NCI-H146 treated with DMSO at 0.1 percent for 48 hours (cell line): ENCODE results near the gene PRLR.
"Not testable (repeated sequence)": the region's sequence is repeated elsewhere in the genome, so short reads cannot be mapped to it uniquely, and the experiment has no call there.

Source experiments
- DNase-seq: peaks from one replicate; lab custom pipeline; 2025; ENCODE audit not compliant: unreplicated experiment; lab: John Stamatoyannopoulos, UW

PRLR gene

GRCh38 chr5:35045280-35045679 is 185.0 kb downstream of the PRLR start:
- no peak for DNase-seq

- no peak for DNase-seq
These were observed 185.6 kb downstream of the PRLR start for GRCh38 chr5:35044649-35045048.

- no peak for DNase-seq
These were observed 187.5 kb downstream of the PRLR start for GRCh38 chr5:35042781-35043180.

DNA sequence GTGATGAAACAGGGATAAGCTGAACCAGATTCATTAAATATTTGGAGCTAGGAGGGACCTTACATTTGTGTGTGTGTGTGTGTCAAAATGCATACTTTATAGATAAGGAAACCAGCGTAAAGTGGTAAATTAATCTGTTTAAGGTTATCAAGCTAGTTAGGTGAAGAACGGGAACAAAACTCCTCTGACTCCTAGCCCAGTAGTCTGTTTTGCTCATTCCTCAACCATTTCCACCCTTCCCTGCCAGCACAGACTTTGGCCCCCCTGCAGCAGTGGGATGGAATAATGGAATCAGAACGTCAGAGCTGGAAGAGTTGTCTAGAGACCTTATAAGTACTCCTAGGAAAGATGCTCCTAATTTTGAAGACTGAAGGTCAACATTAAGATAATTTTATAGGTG is 189.0 kb downstream of the PRLR start:
- DNase-seq: no peak

DNA sequence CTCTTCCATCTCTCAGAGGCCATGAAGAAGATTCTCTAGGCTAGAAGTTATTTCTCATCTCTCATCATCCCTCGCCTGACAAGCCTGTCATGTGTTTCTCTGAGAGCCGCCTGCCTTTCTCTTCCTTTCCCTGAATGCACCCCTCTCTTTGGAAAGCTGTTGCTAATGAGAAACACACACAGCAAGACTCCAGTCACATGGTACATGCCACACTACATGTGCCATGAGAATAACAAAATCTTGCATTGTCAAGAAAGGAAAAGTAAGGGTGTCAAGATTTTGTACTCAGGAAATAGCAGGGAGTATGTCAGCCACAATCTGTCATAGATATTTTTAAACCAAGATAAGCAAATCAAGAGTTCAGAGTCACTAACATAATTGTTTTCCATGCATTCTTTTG is 191.4 kb downstream of the PRLR start:
- DNase-seq: no peak

- no peak for DNase-seq
These were observed 193.8 kb downstream of the PRLR start for GRCh38 chr5:35036536-35036935.

- DNase-seq: not testable (repeated sequence)
These were observed 194.4 kb downstream of the PRLR start for GRCh38 chr5:35035929-35036328.

GRCh38 chr5:35035271-35035670 is 195.0 kb downstream of the PRLR start:
- no peak for DNase-seq

DNA sequence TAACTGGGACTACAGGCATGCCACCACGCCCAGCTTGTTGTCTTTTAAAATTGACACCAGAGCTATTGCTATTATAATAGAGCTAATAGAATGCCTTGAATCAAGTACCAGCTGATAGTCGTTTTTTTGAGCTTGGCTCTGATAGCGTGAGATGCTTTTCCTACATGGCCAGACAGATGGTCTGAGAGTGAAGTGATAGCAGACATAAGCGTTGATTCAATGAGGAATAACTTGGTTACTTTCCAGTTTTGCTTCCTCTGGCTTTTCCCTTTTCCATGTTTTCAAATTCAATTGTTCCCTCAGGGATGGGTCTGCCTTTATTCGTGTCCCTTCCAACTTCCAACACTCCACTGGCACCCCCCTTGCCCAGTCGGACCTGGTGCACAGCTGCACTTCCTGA is 197.9 kb downstream of the PRLR start:
- no peak for DNase-seq

DNA sequence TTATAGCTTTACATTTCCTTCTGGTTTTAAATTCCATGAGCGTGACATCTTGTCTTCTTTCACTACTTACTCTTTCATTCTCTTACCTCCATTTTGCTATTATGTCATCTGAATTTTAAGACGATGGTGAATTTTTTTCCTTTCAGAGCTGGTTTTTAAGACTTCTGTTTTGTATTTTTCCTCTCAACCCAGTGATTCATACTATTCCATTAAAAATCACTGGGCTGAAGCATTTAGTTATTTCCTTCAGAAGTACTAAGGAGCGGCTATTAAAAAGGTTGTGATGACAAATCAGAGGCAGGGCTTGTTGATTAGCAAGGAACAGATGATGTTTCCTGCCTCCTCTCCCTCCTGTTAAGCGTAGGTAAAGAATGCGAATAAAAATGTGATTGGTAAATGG is 199.0 kb downstream of the PRLR start:
- DNase-seq: no peak

DNA sequence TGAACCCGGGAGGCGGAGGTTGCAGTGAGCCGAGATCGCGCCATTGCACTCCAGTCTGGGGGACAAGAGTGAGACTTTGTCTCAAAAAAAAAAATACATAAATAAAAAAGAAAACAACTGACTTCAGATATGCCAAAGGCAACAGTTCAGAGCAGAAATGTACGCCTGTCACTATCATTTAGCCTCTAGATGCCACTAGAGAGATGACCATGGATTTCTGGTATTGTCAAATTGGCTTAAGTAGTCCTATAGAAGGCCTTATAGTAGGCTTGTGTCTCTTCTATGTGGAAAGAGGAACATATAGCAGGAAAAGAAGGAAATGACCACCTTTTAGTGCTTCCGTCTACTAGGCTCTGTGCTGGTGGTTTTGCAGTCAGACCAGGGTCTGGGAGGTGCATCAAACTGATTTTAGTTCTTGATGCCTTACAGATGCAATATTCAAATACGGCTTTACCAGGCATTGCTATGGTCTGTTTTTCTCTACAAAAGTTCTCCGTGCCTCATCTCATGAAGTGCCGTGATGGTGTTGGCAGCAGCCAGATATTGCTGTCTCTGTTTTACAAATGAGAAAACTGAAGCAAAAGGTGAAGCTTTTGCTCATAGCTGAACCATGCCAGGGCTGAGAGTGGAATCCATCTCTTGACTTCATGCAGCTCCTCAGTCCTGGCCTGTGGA is 199.7 kb downstream of the PRLR start:
- DNase-seq: no peak

GRCh38 chr5:35029333-35029732 is 201.0 kb downstream of the PRLR start:
- no peak for DNase-seq

- DNase-seq: no peak
These were observed 203.3 kb downstream of the PRLR start for GRCh38 chr5:35026941-35027340.

DNA sequence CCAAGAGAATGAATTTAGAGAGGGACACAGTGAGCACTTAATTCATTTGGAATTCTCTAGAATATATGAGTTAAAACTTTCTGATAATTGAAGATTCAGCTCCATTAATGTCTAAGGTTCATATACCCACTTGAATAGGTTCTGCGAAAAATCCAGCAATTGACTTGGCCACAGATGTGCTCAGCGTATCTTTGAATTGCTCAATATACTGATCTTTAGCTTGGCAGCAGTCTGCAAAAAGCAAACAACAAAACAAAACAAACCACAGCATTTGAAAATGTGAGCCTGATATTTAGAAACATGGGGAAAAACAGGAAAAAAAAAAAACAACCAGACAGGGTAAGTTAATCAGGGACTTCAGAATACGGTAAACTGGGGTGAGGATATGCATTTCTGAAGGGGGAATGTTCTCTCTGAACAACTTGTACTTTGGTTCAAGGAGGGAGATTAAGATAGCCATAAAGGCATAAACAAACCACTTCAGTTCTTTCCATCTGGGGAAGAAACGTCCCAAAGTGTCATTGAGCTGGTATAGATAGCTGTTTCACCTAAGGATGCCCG is 203.9 kb downstream of the PRLR start:
- DNase-seq: no peak

- no peak for DNase-seq
These were observed 205.3 kb downstream of the PRLR start for GRCh38 chr5:35024911-35025510.

DNA sequence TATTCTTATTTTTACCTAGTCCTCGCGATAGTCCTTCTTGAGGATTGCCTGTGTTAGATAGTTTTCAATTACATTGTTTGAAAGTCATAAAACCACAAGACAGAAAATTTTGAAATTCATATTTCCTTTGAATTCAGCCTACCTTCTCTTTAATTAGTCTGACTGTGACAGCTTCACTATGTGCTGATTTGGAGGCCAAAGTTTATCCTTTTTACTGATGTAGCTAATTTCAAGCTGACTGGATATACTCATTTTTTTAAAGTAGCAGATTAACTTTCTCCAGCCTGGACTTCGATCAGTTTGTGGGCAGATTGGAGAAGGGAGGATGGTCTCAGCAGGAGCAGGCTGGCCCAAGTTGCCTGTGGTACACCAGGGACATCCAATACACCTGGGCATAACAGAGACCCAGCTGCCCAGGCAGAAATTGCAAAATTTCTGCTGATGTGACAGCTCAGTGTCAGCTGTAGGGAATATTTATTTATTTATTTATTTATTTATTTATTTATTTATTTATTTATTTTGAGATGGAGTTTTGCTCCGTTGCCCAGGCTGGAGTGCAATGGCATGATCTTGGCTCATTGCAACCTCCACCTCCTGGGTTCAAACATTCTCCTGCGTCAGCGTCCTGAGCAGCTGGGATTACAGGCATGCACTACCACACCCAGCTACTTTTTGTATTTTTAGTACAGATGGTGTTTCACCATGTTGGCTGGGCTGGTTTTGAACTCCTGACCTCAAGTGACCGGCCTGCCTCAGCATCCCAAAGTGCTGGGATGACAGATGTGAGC is 206.7 kb downstream of the PRLR start:
- no peak for DNase-seq

DNA sequence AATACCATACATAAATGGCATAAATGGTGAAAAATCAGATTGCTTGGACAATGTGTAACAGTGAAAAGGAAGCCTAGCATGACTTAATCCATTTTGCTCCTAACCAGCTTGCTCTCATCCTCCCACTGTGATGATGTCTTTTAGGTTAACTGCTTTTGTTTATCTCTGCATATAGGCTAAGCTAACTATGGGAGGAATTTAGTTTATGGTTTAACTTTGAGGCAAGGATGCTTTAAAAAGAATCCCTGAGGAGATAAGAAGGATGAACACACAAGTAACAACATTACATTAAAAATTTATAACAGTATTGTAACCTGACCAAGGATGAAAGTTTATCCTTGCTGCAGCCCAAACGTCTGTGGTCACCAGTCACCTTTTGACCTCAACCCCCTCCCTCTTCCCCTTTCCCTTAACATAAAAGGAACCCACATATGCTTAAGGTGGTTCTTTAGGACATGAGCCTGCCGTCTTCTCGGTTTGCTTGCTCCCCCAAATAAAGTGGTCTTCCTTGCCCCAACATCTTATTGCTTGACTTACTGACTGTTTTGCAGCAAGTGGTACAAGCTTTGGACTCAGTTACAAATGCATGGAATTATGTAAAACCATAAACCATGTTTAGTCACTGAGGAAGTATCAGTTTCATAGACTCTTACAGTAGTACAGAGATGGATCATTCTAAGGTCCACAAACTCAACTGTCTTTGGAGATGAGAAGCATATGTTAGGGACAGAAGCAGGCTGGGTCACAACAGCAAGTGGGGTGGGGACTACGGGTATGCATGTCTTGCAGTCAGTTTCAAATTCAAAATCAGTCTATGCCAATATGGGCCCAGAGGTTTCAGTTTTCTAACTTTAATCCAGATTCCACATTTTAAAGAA is 213.9 kb downstream of the PRLR start:
- DNase-seq: no peak

DNA sequence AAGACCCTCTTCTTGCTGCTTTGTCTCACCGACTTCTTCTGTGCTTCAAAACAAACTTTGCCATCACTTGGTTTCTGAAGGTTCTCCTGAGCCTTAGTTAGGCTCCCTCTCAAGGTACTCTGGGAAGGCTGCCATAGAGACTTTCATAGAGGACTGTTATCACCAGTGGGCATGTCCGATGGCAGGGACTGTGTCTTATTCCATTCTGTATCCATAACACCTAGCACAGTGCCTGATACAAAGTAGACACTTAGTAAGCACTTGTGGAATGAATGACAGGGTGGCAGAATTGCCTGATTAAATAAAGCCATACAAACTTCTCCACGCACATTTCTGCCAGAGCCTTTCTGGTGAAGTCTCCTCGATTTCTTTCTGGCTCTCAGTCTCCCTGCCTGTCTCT is 215.2 kb downstream of the PRLR start:
- no peak for DNase-seq

DNA sequence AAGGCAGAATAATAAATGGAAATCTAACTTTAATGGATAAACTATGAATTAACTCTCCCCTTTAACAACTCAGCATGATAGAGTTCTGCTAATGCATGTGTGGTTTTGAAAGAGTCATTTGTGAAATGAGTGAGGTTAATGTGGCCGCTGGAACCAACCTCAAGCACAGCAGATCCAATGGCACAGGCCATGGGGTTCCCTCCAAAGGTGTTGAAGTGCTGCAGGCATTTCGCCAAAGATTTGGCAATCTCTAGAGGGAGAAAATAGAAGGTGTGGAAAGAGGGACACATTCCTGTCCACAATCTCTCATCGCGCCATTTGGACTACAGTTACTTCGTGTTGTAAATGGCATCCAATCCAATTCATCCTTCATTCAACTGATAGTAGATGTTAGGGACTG is 217.5 kb downstream of the PRLR start:
- no peak for DNase-seq

DNA sequence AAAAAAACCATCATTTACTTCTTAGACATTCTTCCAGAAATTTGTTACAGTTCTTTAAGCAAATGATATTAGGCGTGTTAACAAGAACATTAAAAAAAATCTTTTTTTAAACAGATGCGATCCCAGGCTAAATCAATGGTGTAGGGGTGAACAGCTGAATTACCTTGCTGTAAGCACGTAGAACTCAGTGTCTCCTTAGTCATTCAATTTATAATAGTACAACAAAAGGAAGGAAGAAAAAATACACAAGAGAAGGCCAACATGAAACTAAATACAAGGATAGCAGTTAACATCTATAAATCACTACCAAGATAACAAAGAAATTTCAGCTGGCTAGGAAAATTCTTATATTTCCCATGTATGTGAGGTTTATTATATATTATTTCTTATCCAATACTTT is 217.9 kb downstream of the PRLR start:
- no peak for DNase-seq

DNA sequence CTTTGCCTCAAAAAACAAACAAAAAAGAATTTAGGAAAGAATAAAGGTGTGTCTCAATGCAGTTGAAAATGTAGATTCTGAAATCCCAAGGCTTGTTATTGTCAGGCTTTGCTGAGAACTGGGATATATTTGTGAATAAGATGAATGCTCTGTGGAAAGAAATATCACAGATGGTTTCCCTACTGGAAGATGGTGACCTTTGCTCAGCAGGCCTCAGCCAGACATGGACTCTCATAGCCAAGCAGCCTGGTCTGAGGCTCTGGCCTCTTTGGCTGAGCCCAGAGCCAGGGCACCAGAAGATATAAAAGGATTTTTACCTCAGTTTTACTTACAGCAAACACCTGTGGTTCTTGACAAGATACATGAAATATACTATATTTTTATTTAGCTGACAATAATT is 219.6 kb downstream of the PRLR start:
- no peak for DNase-seq
